NT2/D1 (cell line): ENCODE data around the gene MCM3.

Experiments used
- SUZ12 ChIP-seq: IDR thresholded peaks from 2 replicates; pipeline ENCODE4 v1.6.1; 2011; ENCODE audit not compliant: insufficient read length, insufficient read depth; ENCODE audit errors: extremely low read depth
- YY1 ChIP-seq: IDR thresholded peaks from 2 replicates; pipeline ENCODE4 v1.6.1; 2011; ENCODE audit not compliant: insufficient read length, insufficient read depth

- TF ChIP-seq SUZ12 = no peak
- no peak for TF ChIP-seq YY1
These were observed 2.4 kb upstream of the MCM3 start for GRCh38 chr6:52286798-52287432.
